Suprapubic skin (tissue), 2 donors: ENCODE data around the gene OR1C1.

Experiments used
- EP300 ChIP-seq: sonication (generic); formaldehyde crosslinking; IDR thresholded peaks from one replicate; pipeline ENCODE4 v1.6.1; 2017; ENCODE audit warnings: antibody characterized with exemption
- POLR2A ChIP-seq, 2 donors: fragments of 450-650 bp; IDR thresholded peaks; one replicate each; pipeline ENCODE4 v1.6.1; 2017; ENCODE audit warnings: antibody characterized with exemption in 2 of 2, mild to moderate bottlenecking in 2 of 2, moderate library complexity in 2 of 2

DNA sequence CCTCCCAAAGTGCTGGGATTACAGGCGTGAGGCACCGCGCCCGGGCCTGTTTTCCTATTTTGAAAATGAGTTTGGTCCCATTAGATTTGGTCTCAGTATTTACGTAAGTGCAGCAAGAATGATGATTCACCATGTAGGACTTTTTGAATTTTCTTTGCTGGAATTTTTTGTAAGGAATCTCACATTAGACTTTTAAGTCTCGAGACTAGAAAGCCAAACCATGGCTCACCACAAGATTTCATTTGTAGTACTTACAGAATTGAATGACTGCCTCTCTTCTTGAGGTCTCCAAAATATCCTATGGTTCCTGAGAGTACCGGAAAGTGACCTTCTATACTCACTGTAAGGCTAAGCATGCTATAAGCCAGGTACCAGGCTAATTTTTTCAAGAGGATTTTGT lies 12.7 kb downstream of the OR1C1 start:
- TF ChIP-seq EP300 (no peak), POLR2A (IDR thresholded peaks at IDR 0.05) (no peak)
